OCI-LY7 (cell line): ENCODE results near the gene GJC2. TPM values are rescaled to one million over a fixed set of nuclear protein-coding genes. Genes with fewer than 3 reads are reported as not detected.

ENCODE experiments used
- BruUV-seq: library from RNA; stranded (reverse); fragments of 400-500 nt; replicated peaks from 2 replicates; lab custom pipeline; 2021; lab: Mats Ljungman, UMichigan
- CTCF ChIA-PET: fragments of 300-600 bp; sonication (Branson Sonifier 250); formaldehyde crosslinking; loops from one replicate; lab custom pipeline; 2022; ENCODE audit warnings: antibody characterized with exemption; ENCODE audit not compliant: unreplicated experiment; lab: Charles Lee
- POLR2A ChIA-PET: fragments of 300-600 bp; sonication (Branson Sonifier 250); formaldehyde crosslinking; loops from one replicate; lab custom pipeline; 2022; ENCODE audit warnings: antibody characterized with exemption; lab: Charles Lee
- DNase-seq: peaks from one replicate; pipeline ENCODE4 v3.0.0-alpha.2; 2015; ENCODE audit warnings: low spot score
- H2AFZ ChIP-seq: fragments of 200-600 bp; sonication (generic), shearing (Covaris generic); 2 replicates; pipeline ENCODE4 v1.6.1; 2014; ENCODE audit warnings: mild to moderate bottlenecking, antibody characterized with exemption, low read length, moderate library complexity
- H3K27ac ChIP-seq: fragments of 200-600 bp; sonication (generic); 2 replicates; pipeline ENCODE4 v1.5.1; 2014; ENCODE audit warnings: mixed run types, low read depth, mild to moderate bottlenecking, moderate library complexity, low read length, inconsistent platforms; ENCODE audit not compliant: poor library complexity, severe bottlenecking
- H3K36me3 ChIP-seq: fragments of 200-600 bp; sonication (generic); 2 replicates; pipeline ENCODE4 v1.6.1; 2014; ENCODE audit warnings: mild to moderate bottlenecking, antibody characterized with exemption, low read length, moderate library complexity, mixed read lengths; ENCODE audit not compliant: insufficient read depth
- H3K4me1 ChIP-seq: fragments of 200-600 bp; sonication (generic); 2 replicates; pipeline ENCODE4 v1.5.1; 2014; ENCODE audit warnings: mild to moderate bottlenecking, low read length; ENCODE audit not compliant: insufficient read depth, poor library complexity, severe bottlenecking
- H3K4me2 ChIP-seq: fragments of 200-600 bp; sonication (generic); 2 replicates; pipeline ENCODE4 v1.6.1; 2014; ENCODE audit warnings: mild to moderate bottlenecking, low read length
- H3K4me3 ChIP-seq: fragments of 200-600 bp; sonication (generic); 2 replicates; pipeline ENCODE4 v1.5.1; 2014; ENCODE audit warnings: mild to moderate bottlenecking, low read depth, low read length; ENCODE audit not compliant: poor library complexity, severe bottlenecking
- H3K79me2 ChIP-seq: fragments of 200-600 bp; sonication (generic); 2 replicates; pipeline ENCODE4 v1.6.1; 2016; ENCODE audit warnings: low read depth, mild to moderate bottlenecking, low read length, moderate library complexity, mixed read lengths; ENCODE audit not compliant: insufficient read depth
- H3K9me2 ChIP-seq: fragments of 200-600 bp; sonication (generic); 2 replicates; pipeline ENCODE4 v1.6.1; 2016; ENCODE audit warnings: mild to moderate bottlenecking, low read length, mixed read lengths; ENCODE audit not compliant: insufficient read depth
- H3K9me3 ChIP-seq: fragments of 200-600 bp; sonication (generic); 2 replicates; pipeline ENCODE4 v1.6.1; 2014; ENCODE audit warnings: mild to moderate bottlenecking, mixed run types, low read length, mixed read lengths
- H4K20me1 ChIP-seq: fragments of 200-600 bp; sonication (generic); 2 replicates; pipeline ENCODE4 v1.6.1; 2014; ENCODE audit warnings: mild to moderate bottlenecking, antibody characterized with exemption, low read length, moderate library complexity, mixed read lengths; ENCODE audit not compliant: insufficient read depth
- EZH2phosphoT487 ChIP-seq: fragments of 200-600 bp; sonication (generic); IDR thresholded peaks from 2 replicates; pipeline ENCODE4 v1.6.1; 2018; ENCODE audit warnings: low read depth, borderline replicate concordance, mild to moderate bottlenecking, mixed run types, antibody characterized with exemption, low read length, moderate library complexity, mixed read lengths
- intact Hi-C: fragments of 100-400 bp; cut with micrococcal nuclease; formaldehyde crosslinking; loops from one replicate; pipeline ENCODE4 v1.10.0; 2022; ENCODE audit not compliant: unreplicated experiment
- total RNA-seq, 2 experiments: library from RNA; depleted of rRNA in 1 of 2; stranded (reverse); fragments of >200 nt in 1 of 2; shearing (Covaris generic) in 1 of 2; gene quantifications; 2 replicates each; pipeline ENCODE4 v1.2.3, GENCODE V29; 2014 to 2022
- TF ChIP-seq, protein P1 (sequence below): fragments of 200-600 bp; sonication (generic); conservative IDR thresholded peaks from 2 replicates; pipeline ENCODE4 v1.5.1; 2014; ENCODE audit warnings: mild to moderate bottlenecking, antibody characterized with exemption, low read length, moderate library complexity, mixed read lengths

GJC2 gene
- total RNA-seq, 2 experiments from 2014 or later: 0.22 to 0.80 TPM

DNA sequence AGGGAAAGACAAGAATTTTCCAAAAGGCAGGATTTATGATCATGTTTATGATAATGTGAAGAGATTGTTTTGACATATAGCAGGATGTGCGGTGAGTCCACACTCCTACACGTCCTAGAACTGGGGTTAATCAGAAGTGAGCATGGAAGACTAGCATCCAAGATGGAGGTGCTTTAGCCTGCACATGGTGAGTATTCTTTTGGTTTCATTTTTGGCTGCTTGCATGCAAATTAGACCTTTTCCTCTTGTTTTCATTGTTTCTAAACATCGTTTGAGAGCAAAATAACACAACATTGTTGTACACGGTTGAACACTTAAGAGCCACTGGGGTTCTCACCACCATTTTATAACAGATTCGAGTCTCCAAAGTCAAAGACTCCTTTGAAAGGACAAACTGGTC, 24.5 kb upstream of the GJC2 start:
- BruUV-seq: no TSS peak
- CTCF ChIA-PET: interaction anchor here (0.6 to 1.2 kb wide), 2 partner anchors 23 to 42 kb away, joined by 3 read pairs; no protein-coding TSS in a partner anchor
- intact Hi-C loops: no loop called here

DNA sequence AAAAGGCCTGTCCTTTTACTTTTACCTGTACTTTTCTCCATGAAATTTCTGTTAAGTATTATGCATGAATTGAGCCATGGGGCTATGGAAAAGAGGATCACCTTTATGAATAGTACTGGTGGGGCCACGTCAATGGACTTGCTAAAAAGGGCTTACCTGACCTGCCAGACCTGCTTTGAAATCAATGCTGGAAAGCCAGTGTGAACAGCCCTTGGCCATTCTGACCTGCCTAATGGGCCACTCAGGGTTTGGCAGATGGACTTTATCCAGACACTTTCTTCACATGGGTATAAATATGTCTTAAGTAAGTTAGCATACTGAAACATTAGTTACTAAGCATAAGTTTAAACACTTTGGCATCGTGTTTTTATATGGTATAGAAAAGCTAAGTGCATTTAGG, 18.0 kb upstream of the GJC2 start:
- ChIA-PET CTCF (interaction anchor here (2.1 kb wide), 1 partner anchor 35 kb away, joined by 8 read pairs; no protein-coding TSS in a partner anchor), POLR2A (interaction anchor here (1.1 to 2.3 kb wide), 2 partner anchors 22 to 35 kb away, joined by 3 to 7 read pairs; partner anchors contain the start of gene MRPL55)
- TF ChIP-seq, protein P1, sequence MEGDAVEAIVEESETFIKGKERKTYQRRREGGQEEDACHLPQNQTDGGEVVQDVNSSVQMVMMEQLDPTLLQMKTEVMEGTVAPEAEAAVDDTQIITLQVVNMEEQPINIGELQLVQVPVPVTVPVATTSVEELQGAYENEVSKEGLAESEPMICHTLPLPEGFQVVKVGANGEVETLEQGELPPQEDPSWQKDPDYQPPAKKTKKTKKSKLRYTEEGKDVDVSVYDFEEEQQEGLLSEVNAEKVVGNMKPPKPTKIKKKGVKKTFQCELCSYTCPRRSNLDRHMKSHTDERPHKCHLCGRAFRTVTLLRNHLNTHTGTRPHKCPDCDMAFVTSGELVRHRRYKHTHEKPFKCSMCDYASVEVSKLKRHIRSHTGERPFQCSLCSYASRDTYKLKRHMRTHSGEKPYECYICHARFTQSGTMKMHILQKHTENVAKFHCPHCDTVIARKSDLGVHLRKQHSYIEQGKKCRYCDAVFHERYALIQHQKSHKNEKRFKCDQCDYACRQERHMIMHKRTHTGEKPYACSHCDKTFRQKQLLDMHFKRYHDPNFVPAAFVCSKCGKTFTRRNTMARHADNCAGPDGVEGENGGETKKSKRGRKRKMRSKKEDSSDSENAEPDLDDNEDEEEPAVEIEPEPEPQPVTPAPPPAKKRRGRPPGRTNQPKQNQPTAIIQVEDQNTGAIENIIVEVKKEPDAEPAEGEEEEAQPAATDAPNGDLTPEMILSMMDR: no peak
- TF ChIP-seq EZH2phosphoT487: no peak
- intact Hi-C loops: loop anchor here (1.0 to 10.0 kb wide), 5 partner anchors 35 to 384 kb away; partner anchors contain the start of gene TRIM11
- H3K9me2 ChIP-seq: no peaks in the 10 kb centered on the region
- peaks cover 12% of the 10 kb centered on the region for H3K4me1 ChIP-seq
- H3K27ac ChIP-seq: no peak overlapping the region
- DNase-seq: no peak
- no peaks in the 10 kb centered on the region for H3K9me3 ChIP-seq
- H4K20me1 ChIP-seq: no peaks in the 10 kb centered on the region
- H3K36me3 ChIP-seq: no peaks in the 10 kb centered on the region
- no peak overlapping the region for H2AFZ ChIP-seq
- H3K79me2 ChIP-seq: no peaks in the 10 kb centered on the region
- H3K4me2 ChIP-seq: no peak overlapping the region
- BruUV-seq: no TSS peak
- H3K4me3 ChIP-seq: no peak overlapping the region

More for the DNA sequence above, 24.5 kb upstream of the GJC2 start:
- TF ChIP-seq EZH2phosphoT487: no peak
- TF ChIP-seq, protein P1: no peak
- no peaks in the 10 kb centered on the region for H3K9me2 ChIP-seq
- H3K4me3 ChIP-seq: no peak overlapping the region
- H3K4me1 ChIP-seq: peaks cover 8% of the 10 kb centered on the region
- POLR2A ChIA-PET: interaction anchor here (0.5 to 1.2 kb wide), 7 partner anchors 9 to 1944 kb away, joined by 3 read pairs; partner anchors contain the start of gene TRIM11
- H3K79me2 ChIP-seq: no peaks in the 10 kb centered on the region
- H3K27ac ChIP-seq: no peak overlapping the region
- no peaks in the 10 kb centered on the region for H3K36me3 ChIP-seq
- peaks cover 18% of the 10 kb centered on the region; the same call in 1 of the 2 replicates for H3K9me3 ChIP-seq
- H2AFZ ChIP-seq: peak overlapping the region; percentile 17; the same call in 1 of the 2 replicates
- H3K4me2 ChIP-seq: no peak overlapping the region
- H4K20me1 ChIP-seq: no peaks in the 10 kb centered on the region
- DNase-seq: no peak

DNA sequence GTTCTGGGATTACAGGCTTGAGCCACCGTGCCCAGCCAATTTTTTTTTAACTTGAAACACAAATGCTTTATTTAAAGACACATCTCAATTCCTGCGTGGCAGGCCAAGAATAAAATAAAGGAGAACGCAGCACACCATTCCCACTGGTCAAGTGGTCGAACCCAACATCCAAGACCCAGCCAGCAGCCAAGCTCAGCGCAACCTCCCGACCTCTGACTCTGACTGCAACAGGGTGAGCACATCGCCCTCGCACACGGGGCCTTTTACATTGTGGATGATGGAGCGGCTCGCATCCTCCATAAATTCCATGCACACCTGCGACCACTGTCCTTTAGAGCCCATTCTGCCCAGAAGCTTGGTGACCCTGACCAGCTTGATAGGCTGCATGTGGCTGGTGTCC, 15.1 kb upstream of the GJC2 start:
- peaks cover 40% of the 10 kb centered on the region for H3K4me1 ChIP-seq
- CTCF ChIA-PET: no interaction called here
- no peak for TF ChIP-seq EZH2phosphoT487
- TF ChIP-seq, protein P1: no peak
- DNase-seq: no peak
- H3K79me2 ChIP-seq: no peaks in the 10 kb centered on the region
- H3K9me3 ChIP-seq: no peaks in the 10 kb centered on the region
- H3K4me3 ChIP-seq: no peak overlapping the region
- no peak overlapping the region for H3K27ac ChIP-seq
- H3K9me2 ChIP-seq: no peaks in the 10 kb centered on the region
- no peaks in the 10 kb centered on the region for H3K36me3 ChIP-seq
- intact Hi-C loops: loop anchor here (10.0 kb wide), 2 partner anchors 140 to 270 kb away; partner anchors contain the start of gene TRIM11
- POLR2A ChIA-PET: interaction anchor here (0.6 to 1.5 kb wide), 3 partner anchors 9 to 105 kb away, joined by 3 to 5 read pairs (median 4); no protein-coding TSS in a partner anchor
- H2AFZ ChIP-seq: no peak overlapping the region
- H4K20me1 ChIP-seq: no peaks in the 10 kb centered on the region
- BruUV-seq: no TSS peak
- H3K4me2 ChIP-seq: no peak overlapping the region
